GM10847 (cell line): Measurements from ENCODE around the gene KPTN.

Experiments
- POLR2A ChIP-seq: IDR thresholded peaks from 2 replicates; pipeline ENCODE4 v1.6.1; 2011; ENCODE audit not compliant: insufficient read length; ENCODE audit errors: extremely low read depth

The KPTN gene

DNA sequence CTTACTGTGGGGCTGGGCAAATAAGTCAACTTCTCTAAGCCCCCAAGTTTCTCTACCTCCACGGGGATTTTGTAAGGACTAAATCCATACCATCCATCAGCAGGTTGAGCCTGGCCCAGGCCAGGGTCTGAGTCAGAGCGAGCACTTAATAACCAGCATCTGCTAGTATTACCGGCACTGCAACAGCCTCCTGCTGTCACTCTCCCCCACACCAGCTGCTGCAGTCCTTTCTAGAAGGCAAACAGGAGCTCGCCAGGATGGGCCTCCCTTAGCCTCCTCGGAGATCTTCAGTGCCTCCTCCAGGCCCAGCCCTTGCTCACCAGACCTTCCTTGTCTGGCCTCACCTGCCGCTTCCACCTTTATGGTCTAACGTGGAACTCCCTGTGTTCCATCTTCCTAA, 27.7 kb upstream of the KPTN start:
- no peak for TF ChIP-seq POLR2A

DNA sequence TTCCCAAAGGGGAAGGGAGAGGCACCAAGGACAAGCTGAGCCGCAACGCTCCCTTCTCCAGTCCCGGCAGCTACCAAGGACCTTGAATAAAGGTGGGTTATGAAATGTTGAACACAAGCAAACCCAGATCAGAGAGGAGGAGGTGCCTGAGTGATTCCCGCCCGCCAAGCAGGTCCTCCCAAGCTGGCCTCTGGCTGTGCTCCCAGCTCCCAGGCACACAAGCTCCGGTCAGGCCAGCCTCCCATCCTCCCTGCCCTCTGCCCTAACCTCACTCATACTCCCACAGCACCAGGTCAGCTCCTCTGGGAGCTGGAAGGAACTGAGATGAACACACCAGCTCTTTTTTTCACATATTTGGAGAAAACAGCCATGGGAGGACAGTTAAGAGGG, 27.1 kb upstream of the KPTN start:
- TF ChIP-seq POLR2A = no peak

DNA sequence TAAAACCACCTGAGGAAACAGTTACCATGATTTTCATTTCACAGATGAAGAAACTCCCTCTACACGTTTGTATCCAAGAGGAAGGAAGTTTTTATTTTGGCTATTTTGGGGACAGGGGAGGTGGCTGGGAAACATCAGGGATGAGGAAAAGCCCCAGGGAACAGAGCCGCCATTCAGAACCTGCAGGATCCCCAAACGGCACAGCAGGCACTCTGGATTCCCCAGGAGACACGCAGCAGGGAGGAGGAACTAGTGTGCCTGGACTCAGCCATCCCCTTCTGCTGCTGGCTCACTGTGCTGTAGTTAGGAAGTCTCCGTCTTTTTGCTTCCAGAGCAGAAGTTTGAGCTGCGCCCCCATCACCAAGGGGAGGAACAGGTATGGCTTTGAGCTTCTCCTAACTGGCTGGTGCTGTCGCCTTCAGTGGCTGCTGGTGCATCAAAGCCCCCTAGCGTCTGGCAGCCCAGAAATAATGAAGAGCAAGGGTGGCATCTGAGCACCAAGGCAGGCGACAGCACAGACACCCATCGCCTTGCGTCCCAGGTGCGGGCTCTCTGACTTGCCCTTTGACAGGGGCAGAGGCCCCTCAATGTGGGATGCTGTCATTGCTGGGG, 26.6 kb upstream of the KPTN start:
- TF ChIP-seq POLR2A = no peak

DNA sequence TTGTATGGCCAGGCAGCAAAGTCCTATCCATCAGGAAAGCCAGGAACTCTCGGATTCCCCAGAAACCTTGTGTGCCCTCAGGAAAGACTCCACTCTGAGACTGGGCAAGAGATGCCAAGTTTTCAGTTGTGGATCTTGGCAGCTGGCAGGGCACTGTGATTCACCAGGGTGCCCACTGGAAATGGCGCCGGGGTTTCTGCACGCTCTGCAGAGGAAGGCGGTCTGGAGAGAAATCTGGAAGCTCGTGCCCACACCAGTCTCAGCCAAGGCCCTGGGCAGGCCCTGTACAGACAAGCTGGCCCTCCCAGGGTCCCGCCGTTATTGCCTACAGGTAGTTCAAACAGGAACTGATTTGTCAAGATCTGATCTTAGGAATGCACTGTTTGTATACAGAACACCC, 26.0 kb upstream of the KPTN start:
- TF ChIP-seq POLR2A = no peak

DNA sequence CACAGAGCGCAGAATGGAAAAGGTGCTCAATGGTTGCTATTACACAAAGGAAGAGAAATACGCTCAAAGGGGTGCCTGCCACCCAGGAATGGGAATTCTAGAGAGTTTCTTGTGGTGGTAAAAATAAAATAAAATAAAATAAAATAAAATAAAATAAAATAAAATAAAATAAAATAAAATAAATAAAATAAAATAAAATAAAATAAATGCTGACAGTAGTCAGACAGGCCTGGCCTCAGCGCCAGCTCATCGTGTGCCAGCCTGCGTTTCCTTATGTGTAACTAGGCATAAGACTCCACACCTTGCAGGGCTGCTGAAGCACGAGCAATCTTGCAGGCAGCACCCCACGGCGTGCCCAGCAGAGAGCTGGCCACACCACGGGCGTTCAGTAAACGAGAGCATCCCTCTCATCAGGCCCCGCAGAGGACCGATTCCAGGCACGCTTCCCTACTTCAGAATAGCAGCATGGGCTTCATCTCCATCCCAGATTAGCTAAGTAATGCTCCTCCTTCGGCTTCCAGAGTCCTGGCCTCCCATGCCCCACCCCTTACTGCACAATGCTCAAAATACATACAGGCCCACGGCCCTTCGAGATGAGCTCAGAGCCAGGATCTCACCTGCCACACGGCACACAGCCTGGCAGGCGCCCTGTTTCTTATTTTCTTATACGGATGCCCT, 25.3 kb upstream of the KPTN start:
- TF ChIP-seq POLR2A = no peak

DNA sequence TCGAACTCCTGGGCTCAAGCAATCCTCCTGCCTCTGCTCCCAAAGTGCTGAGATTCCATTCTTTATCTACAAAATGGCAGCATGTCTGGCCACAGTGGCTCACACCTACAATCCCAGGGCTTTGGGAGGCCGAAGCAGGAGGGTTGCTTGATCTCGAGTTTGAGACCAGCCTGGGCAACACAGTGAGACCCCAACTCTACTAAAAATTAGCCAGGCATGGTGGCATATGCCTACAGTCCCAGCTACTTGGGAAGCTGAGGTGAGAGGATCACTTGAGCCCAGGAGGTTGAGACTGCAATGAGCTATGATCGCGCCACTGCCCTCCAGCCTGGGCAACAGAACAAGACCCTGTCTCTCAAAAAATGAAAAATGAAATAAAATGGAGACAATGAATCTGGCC, 24.7 kb upstream of the KPTN start:
- TF ChIP-seq POLR2A = no peak

DNA sequence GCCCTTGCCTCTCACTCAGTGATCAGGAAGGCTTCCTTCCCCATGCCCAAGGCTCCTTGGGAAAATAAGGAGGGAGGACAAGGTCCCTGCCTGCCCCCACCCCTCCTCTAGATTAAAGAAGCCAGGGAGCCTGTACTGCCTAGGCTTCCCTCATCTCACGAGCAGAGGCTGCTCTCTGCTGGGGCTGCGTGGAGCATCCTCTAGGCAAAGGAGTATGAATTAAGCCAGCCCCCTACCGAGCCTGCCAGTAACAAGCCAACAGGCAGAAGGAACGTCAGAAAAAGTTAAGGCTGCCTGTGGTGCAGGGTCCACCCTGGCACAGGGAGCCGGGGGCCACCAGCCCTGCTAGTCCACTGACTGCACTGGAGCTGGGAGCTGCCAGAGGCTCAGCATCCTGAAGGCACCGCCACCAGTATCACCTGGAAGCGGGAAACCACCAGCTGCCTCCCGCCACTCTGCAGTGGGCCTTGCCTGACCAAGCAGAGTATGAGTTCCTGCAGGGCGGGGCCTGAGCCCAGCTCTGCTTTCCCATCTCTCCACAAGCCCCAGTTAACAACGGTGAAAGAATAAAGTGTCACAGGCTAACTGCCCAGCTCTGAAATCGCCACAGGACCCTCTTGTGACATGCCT, 24.0 kb upstream of the KPTN start:
- TF ChIP-seq POLR2A = no peak

DNA sequence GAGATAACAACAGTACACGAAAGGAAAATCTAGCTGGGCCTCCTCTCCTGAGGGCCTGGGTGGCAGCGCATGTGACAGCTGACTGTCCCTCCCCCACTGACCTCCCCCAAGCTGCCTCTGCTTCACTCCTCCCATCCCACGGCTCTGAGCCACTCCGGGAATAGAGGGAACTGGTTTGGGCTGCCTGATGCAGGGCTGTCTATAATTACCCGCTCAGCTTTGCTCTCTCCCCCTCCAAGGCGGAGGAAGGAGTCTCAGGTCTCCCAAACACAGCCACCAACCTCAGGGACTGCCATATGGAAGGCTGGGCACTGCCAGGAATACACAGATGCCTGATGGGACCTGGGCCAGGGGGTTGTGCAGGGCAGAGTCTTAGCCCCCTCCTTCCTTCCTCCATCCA, 23.0 kb upstream of the KPTN start:
- TF ChIP-seq POLR2A = no peak

DNA sequence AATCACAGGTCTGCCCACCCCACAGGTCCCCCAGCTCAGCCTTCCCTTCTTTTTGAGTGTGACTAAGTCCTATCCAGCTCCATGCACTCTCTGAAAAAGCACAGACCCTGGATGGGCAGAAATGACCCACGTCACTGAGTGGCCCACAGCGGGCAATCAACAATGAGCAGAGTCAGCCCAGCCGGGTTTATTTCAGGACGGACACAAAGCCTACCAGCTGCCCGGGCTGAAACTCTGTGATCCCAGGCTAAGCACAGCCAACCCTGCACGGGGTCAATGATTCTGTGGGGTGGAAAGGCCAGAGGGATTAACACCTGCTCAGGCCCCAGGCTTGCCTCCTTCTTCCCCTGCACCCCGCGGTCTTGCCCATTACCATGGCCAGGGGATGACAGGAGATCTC, 22.4 kb upstream of the KPTN start:
- no peak for TF ChIP-seq POLR2A

DNA sequence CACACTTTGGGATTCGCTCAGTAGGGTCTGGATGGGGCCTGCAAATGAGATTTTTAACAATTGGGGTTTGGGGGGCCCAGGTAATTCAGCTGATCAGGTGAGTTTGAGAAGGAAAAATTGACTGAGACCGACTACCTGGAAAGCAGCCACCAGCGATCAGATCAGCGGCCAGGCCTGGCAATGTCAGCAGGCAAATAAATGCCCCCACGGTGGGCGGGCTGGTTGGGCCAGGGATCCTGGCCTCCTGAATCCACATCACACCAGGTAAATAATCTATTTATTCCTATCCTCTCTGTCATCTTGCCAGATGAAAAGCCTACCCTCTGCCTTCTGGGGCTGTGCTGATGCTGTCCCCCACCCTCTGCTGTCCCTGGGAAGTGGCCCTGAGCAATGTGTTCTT, 21.5 kb upstream of the KPTN start:
- no peak for TF ChIP-seq POLR2A

DNA sequence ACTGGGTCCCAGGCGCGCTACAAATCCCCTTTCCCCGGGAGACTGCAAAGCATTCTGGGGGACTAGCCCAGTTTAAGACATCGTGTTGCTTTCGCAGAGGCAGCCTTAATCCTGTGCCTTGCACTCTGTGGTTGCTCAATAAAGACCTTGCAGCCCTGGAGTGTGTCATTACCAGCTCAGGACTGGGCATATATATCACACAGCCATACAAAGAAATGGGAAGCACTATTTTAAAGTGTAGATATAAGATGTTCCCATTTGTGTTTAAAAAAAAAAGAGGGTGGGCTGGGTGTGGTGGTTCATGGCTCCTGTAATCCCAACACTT, 19.8 kb upstream of the KPTN start:
- no peak for TF ChIP-seq POLR2A

DNA sequence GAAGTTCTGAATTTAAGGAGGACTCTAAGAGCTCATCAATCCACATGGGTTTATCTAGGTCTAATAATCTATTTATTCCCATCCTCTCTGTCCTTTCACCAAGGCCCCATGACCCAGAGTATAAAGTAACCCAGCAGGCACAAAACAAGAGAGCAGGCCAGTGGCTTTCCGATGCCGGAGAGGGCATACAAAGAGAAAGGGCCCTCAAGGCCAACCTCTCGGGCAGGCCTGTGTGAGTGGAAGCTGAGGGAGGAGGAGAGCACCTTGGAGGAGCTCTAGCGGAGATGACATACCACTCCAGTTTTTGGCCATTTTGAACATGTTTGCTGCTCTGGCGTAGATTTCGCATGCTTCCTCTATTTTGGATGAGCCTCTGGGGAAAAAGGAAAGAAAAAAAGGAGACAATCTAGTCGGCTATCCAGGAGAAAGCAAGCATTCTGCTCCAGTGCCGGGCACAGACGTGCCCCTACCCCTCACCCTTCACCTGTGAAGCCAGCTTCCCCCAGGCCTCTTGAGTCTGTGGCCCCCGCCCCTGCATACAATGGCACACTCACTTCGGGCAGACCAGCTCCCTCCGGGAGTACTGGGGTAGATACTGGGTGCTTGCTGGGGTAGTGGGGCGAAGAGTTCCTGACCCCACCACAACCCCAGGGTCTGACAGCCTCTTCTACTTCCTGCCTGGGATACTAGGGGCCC, 19.3 kb upstream of the KPTN start:
- TF ChIP-seq POLR2A = no peak

DNA sequence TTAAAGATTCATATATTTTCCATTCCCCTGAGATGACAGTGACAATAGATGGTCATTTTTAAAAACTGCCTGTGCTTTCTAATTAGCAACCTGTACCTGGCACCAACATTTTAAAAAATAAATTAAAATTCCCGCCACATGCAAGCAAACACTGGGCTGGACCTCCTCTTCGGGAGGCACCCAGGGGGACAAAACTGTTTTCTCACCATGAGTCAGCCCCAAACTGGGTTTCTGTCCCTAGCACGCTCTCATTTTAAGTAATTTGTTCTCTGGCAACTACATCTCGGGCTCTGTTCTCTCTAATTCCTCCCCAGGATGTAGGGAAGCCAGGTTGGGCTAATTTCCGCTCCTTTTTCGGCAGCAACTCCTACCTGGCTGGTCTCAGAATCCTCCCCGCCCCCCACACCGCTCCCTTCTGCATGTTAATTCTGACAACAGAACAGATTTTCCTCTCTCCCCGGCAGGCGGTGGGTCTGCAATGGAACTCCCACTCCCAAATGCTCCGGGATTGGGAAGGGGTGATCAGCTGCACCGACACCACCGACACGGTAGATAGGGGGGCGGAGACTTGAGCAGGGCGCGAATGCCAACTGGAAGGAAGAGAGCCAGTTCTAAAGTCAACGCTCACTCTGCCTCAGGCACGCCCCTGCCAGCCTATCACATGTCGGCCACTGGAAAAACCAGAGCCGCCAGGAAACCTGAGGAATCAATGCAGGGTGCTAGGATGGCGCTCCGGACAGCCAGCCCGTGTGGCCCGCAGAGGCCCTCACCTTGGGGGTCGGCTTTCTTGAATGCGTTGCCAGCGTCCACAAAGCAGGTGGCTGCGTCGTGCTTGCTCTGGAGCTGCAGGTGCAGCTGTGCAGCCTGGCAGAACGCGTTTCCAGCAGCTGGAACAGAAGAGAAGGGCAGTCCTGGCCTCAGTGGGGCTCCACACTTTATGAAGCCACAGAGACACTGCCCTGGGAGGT, 16.1 kb upstream of the KPTN start:
- TF ChIP-seq POLR2A = no peak

DNA sequence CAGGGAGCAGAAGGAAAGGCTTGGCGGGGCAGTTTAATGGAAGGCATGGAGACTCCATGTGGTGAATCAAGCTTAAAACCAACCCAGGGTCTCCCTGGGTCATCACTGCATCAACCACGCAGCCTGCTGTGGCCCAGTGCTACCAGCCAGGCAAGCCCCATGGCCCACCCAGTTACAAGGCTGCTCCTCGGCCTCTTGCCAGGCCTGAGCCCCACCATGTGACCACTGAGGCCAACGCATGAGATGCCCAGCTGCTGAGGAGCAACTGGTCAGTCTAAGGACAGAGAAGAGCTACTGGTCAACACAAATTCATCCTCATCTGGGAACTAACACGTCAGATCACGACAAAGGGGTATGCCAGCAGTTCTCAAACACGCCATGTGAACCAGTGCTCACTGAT, 15.4 kb upstream of the KPTN start:
- TF ChIP-seq POLR2A = no peak

DNA sequence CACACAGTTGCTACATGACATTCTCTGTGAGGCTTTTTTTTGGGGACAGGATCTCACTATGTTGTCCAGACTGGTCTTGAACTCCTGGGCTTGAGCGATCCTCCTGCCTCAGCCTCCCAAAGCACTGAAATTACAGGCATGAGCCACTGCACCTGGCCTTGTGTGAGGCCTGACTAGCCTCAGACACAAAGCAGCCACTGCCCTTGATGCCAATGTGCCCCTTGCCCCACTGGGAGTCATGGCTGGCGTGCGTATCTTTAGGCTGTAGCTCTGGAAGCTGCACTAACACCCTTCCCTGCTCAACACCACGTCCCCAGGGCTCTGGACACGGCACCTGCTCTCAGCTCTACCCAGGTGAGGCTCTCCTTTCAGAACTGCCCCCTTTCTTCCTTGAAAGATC, 14.5 kb upstream of the KPTN start:
- no peak for TF ChIP-seq POLR2A
